Measurements from ENCODE around the gene CELF5. TPM values are rescaled to one million over a fixed set of nuclear protein-coding genes. Genes with fewer than 3 reads are reported as not detected.
"Not testable (repeated sequence)": the region's sequence is repeated elsewhere in the genome, so short reads cannot be mapped to it uniquely, and the experiment has no call there.

CELF5 gene
- total RNA-seq, 1 experiment from 2014 or later = 7.7 TPM

GRCh38 chr19:3235604-3236003 lies 11.1 kb downstream of the CELF5 start:
- ATAC-seq; H3K9me3 Mint-ChIP-seq; H3K4me1 Mint-ChIP-seq; DNase-seq (ENCODE audit: low spot score); H3K27me3 Mint-ChIP-seq (ENCODE audit: low read depth); H3K27ac Mint-ChIP-seq; POLR2A ChIA-PET; H3K4me3 Mint-ChIP-seq; H3K36me3 Mint-ChIP-seq: not testable (repeated sequence)
- CTCF ChIA-PET = interaction anchor here (0.5 to 2.8 kb wide), 2 partner anchors 40 to 265 kb away, joined by 4 to 28 read pairs; no protein-coding TSS in a partner anchor

DNA sequence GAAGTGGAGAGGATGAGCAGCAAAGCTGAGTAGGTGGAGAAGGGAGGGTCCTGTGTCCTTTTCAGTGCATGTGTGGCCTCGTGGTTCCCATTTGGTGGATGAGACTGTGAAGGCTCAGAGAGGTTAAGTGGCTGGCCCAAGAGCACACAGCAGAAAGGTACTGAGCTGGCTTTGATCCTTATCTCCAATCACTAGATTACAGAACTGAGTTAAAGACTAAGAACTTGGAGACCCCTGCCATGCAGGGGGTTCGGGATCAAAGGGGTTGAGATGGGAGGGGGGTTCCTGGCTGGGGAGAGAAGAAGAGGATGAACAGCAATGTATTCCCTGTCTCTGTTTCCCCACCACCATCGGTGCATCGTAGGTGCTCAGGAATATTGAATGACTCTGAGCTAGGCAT lies 11.8 kb downstream of the CELF5 start:
- Mint-ChIP-seq H3K27me3 (ENCODE audit: low read depth) (peaks cover 3% of the 10 kb centered on the region; the same call in 1 of the 2 replicates), H3K4me1 (no peaks in the 10 kb centered on the region), H3K4me3 (no peak overlapping the region), H3K36me3 (no peaks in the 10 kb centered on the region), H3K27ac (no peak overlapping the region), H3K9me3 (no peaks in the 10 kb centered on the region)
- ChIA-PET CTCF (interaction anchor here (2.3 kb wide), 1 partner anchor 39 kb away, joined by 6 read pairs; no protein-coding TSS in a partner anchor), POLR2A (no interaction called here)
- TF ChIP-seq NR2C2 (CRISPR knock-in tag; IDR thresholded peaks at IDR 0.05) = no peak
- TF ChIP-seq ATF1 (CRISPR knock-in tag; IDR thresholded peaks at IDR 0.05) = no peak
- DNase-seq (ENCODE audit: low spot score) (no peak), ATAC-seq (no peak)

GRCh38 chr19:3238066-3238561 lies 13.7 kb downstream of the CELF5 start:
- DNase-seq (ENCODE audit: low spot score) = no peak
- ATAC-seq = no peak
- ChIA-PET CTCF (interaction anchor here (0.9 to 2.3 kb wide), 3 partner anchors 37 to 109 kb away, joined by 3 to 6 read pairs (median 3); no protein-coding TSS in a partner anchor), POLR2A (no interaction called here)
- H3K27me3 Mint-ChIP-seq (ENCODE audit: low read depth) = peaks cover 6% of the 10 kb centered on the region
- H3K36me3 Mint-ChIP-seq = no peaks in the 10 kb centered on the region
- no peak overlapping the region for H3K27ac Mint-ChIP-seq
- no peaks in the 10 kb centered on the region for H3K4me1 Mint-ChIP-seq
- no peaks in the 10 kb centered on the region for H3K9me3 Mint-ChIP-seq
- H3K4me3 Mint-ChIP-seq = no peak overlapping the region
- TF ChIP-seq ATF6 (CRISPR knock-in tag; IDR thresholded peaks at IDR 0.05) = no peak
- no peak for TF ChIP-seq ZBTB21 (CRISPR knock-in tag; IDR thresholded peaks at IDR 0.05; ENCODE audit: borderline replicate concordance)
- TF ChIP-seq E2F5 (CRISPR knock-in tag; IDR thresholded peaks at IDR 0.05) = no peak
- TF ChIP-seq CBFB (CRISPR knock-in tag; IDR thresholded peaks at IDR 0.05; ENCODE audit: low read depth) = no peak
- TF ChIP-seq ZNF219 (CRISPR knock-in tag; IDR thresholded peaks at IDR 0.05; ENCODE audit: borderline replicate concordance) = no peak
- TF ChIP-seq ZNF317 (CRISPR knock-in tag; IDR thresholded peaks at IDR 0.05; ENCODE audit: borderline replicate concordance, low read depth) = no peak
- no peak for TF ChIP-seq MXD4 (CRISPR knock-in tag; IDR thresholded peaks at IDR 0.05; ENCODE audit: borderline replicate concordance)
- no peak for TF ChIP-seq EMX1 (CRISPR knock-in tag; IDR thresholded peaks at IDR 0.05)
- no peak for TF ChIP-seq SMAD4 (CRISPR knock-in tag; IDR thresholded peaks at IDR 0.05)
- TF ChIP-seq JAZF1 (CRISPR knock-in tag; IDR thresholded peaks at IDR 0.05) = no peak
- no peak for TF ChIP-seq MAX (CRISPR knock-in tag; IDR thresholded peaks at IDR 0.05)
- no peak for TF ChIP-seq CREM (CRISPR knock-in tag; IDR thresholded peaks at IDR 0.05)
- TF ChIP-seq PREB (CRISPR knock-in tag; IDR thresholded peaks at IDR 0.05; ENCODE audit: borderline replicate concordance) = no peak
- no peak for TF ChIP-seq ZNF532 (CRISPR knock-in tag; IDR thresholded peaks at IDR 0.05; ENCODE audit: borderline replicate concordance)
- TF ChIP-seq, protein P1, sequence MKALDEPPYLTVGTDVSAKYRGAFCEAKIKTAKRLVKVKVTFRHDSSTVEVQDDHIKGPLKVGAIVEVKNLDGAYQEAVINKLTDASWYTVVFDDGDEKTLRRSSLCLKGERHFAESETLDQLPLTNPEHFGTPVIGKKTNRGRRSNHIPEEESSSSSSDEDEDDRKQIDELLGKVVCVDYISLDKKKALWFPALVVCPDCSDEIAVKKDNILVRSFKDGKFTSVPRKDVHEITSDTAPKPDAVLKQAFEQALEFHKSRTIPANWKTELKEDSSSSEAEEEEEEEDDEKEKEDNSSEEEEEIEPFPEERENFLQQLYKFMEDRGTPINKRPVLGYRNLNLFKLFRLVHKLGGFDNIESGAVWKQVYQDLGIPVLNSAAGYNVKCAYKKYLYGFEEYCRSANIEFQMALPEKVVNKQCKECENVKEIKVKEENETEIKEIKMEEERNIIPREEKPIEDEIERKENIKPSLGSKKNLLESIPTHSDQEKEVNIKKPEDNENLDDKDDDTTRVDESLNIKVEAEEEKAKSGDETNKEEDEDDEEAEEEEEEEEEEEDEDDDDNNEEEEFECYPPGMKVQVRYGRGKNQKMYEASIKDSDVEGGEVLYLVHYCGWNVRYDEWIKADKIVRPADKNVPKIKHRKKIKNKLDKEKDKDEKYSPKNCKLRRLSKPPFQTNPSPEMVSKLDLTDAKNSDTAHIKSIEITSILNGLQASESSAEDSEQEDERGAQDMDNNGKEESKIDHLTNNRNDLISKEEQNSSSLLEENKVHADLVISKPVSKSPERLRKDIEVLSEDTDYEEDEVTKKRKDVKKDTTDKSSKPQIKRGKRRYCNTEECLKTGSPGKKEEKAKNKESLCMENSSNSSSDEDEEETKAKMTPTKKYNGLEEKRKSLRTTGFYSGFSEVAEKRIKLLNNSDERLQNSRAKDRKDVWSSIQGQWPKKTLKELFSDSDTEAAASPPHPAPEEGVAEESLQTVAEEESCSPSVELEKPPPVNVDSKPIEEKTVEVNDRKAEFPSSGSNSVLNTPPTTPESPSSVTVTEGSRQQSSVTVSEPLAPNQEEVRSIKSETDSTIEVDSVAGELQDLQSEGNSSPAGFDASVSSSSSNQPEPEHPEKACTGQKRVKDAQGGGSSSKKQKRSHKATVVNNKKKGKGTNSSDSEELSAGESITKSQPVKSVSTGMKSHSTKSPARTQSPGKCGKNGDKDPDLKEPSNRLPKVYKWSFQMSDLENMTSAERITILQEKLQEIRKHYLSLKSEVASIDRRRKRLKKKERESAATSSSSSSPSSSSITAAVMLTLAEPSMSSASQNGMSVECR (CRISPR knock-in tag; IDR thresholded peaks at IDR 0.05; ENCODE audit: borderline replicate concordance) = no peak
